Stomach smooth muscle (tissue), 2 donors: ENCODE data around the gene YWHAB.

Source experiments
- H3K27ac ChIP-seq: one replicate; pipeline ENCODE4 v1.7.0; 2013; ENCODE audit warnings: mild to moderate bottlenecking, low read length, inconsistent platforms
- H3K27me3 ChIP-seq, 2 donors: one replicate each; pipeline ENCODE4 v1.7.0; 2013; ENCODE audit warnings: low read length in 2 of 2; ENCODE audit not compliant: insufficient read depth in 2 of 2, control insufficient read depth in 1 of 2
- H3K36me3 ChIP-seq, 2 donors: one replicate each; pipeline ENCODE4 v1.7.0; 2013; ENCODE audit warnings: low read length in 2 of 2; ENCODE audit not compliant: control insufficient read depth in 2 of 2, insufficient read depth in 2 of 2
- H3K4me1 ChIP-seq: one replicate; pipeline ENCODE4 v1.7.0; 2013; ENCODE audit warnings: low read length; ENCODE audit not compliant: control insufficient read depth, insufficient read depth
- H3K4me3 ChIP-seq, 2 donors: one replicate each; pipeline ENCODE4 v1.7.0; 2013; ENCODE audit warnings: low read length in 2 of 2
- H3K9ac ChIP-seq, 2 donors: one replicate each; pipeline ENCODE4 v1.7.0; 2013; ENCODE audit warnings: low read length in 2 of 2, mild to moderate bottlenecking in 1 of 2
- H3K9me3 ChIP-seq, 2 donors: one replicate each; pipeline ENCODE4 v1.7.0; 2013; ENCODE audit warnings: low read length in 2 of 2; ENCODE audit not compliant: control insufficient read depth in 2 of 2
- donor health status: healthy.
- donor health status: Pancreatic carcinoma.

The YWHAB gene

GRCh38 chr20:44894959-44895358 lies 9.5 kb downstream of the YWHAB start:
- Histone ChIP-seq H3K27me3 (no peaks in the 10 kb centered on the region), H3K9ac (no peak overlapping the region), H3K27ac (no peak overlapping the region), H3K9me3 (no peaks in the 10 kb centered on the region), H3K4me3 (no peak overlapping the region), H3K4me1 (peaks cover 5% of the 10 kb centered on the region), H3K36me3 (no peaks in the 10 kb centered on the region)

GRCh38 chr20:44896583-44896982 lies 11.1 kb downstream of the YWHAB start:
- H3K27ac ChIP-seq = no peak overlapping the region
- H3K9ac ChIP-seq = no peak overlapping the region
- H3K27me3 ChIP-seq = no peaks in the 10 kb centered on the region
- no peaks in the 10 kb centered on the region for H3K9me3 ChIP-seq
- H3K4me3 ChIP-seq = no peak overlapping the region
- peaks cover 0 to 2% of the 10 kb centered on the region in 2 donors for H3K36me3 ChIP-seq
- peaks cover 2% of the 10 kb centered on the region for H3K4me1 ChIP-seq

GRCh38 chr20:44897133-44897532 lies 11.6 kb downstream of the YWHAB start:
- Histone ChIP-seq H3K4me1 (peaks cover 2% of the 10 kb centered on the region), H3K36me3 (peaks cover 3 to 7% of the 10 kb centered on the region in 2 donors), H3K27me3 (no peaks in the 10 kb centered on the region), H3K4me3 (no peak overlapping the region), H3K9me3 (no peaks in the 10 kb centered on the region), H3K27ac (no peak overlapping the region), H3K9ac (no peak overlapping the region)

GRCh38 chr20:44900231-44900854 lies 14.8 kb downstream of the YWHAB start:
- Histone ChIP-seq H3K27me3 (no peaks in the 10 kb centered on the region), H3K4me1 (no peaks in the 10 kb centered on the region), H3K4me3 (no peak overlapping the region), H3K27ac (no peak overlapping the region), H3K9ac (no peak overlapping the region), H3K36me3 (peaks cover 24 to 25% of the 10 kb centered on the region in 2 donors), H3K9me3 (no peaks in the 10 kb centered on the region)

- H3K9me3 ChIP-seq = no peaks in the 10 kb centered on the region
- H3K27ac ChIP-seq = no peak overlapping the region
- H3K4me1 ChIP-seq = no peaks in the 10 kb centered on the region
- no peak overlapping the region for H3K9ac ChIP-seq
- no peak overlapping the region for H3K4me3 ChIP-seq
- H3K36me3 ChIP-seq = peaks cover 35 to 37% of the 10 kb centered on the region in 2 donors
- H3K27me3 ChIP-seq = no peaks in the 10 kb centered on the region
Measured at GRCh38 chr20:44901974-44902373, 16.5 kb downstream of the YWHAB start.

- Histone ChIP-seq H3K4me1 (peaks cover 1% of the 10 kb centered on the region), H3K27me3 (no peaks in the 10 kb centered on the region), H3K36me3 (peaks cover 39 to 43% of the 10 kb centered on the region in 2 donors), H3K4me3 (no peak overlapping the region), H3K9me3 (no peaks in the 10 kb centered on the region), H3K27ac (no peak overlapping the region), H3K9ac (no peak overlapping the region)
Measured at GRCh38 chr20:44904377-44904776, 18.9 kb downstream of the YWHAB start.

- Histone ChIP-seq H3K4me3 (peak overlapping the region; percentile 38 to 77), H3K27me3 (no peaks in the 10 kb centered on the region), H3K27ac (no peak overlapping the region), H3K4me1 (peaks cover 12% of the 10 kb centered on the region), H3K9me3 (no peaks in the 10 kb centered on the region), H3K9ac (no peak overlapping the region), H3K36me3 (peaks cover 25 to 29% of the 10 kb centered on the region in 2 donors)
Measured at GRCh38 chr20:44908987-44909871, 23.7 kb downstream of the YWHAB start.

- Histone ChIP-seq H3K27me3 (no peaks in the 10 kb centered on the region), H3K9me3 (no peaks in the 10 kb centered on the region), H3K4me1 (peaks cover 12% of the 10 kb centered on the region), H3K4me3 (peak within 1 kb of the TSS; percentile 58 to 77), H3K27ac (no peak within 1 kb of the TSS), H3K9ac (peak within 1 kb of the TSS; percentile 42), H3K36me3 (peaks cover 16 to 22% of the 10 kb centered on the region in 2 donors)
Measured at GRCh38 chr20:44909872-44910689, 24.6 kb downstream of the YWHAB start, which contains the start of gene PABPC1L. Gene PABPC1L (plus strand): TSS chr20:44910060. CDS start chr20:44910144, 84 bp downstream.

GRCh38 chr20:44910690-44911262 lies 25.3 kb downstream of the YWHAB start:
- H3K9me3 ChIP-seq = no peaks in the 10 kb centered on the region
- H3K27ac ChIP-seq = no peak overlapping the region
- H3K4me3 ChIP-seq = peak overlapping the region; percentile 58 to 77
- H3K36me3 ChIP-seq = peaks cover 13 to 18% of the 10 kb centered on the region in 2 donors
- peaks cover 12% of the 10 kb centered on the region for H3K4me1 ChIP-seq
- H3K27me3 ChIP-seq = no peaks in the 10 kb centered on the region
- peak overlapping the region; percentile 42 for H3K9ac ChIP-seq

GRCh38 chr20:44911264-44911921 lies 25.9 kb downstream of the YWHAB start:
- peaks cover 7 to 13% of the 10 kb centered on the region in 2 donors for H3K36me3 ChIP-seq
- H3K27me3 ChIP-seq = no peaks in the 10 kb centered on the region
- no peaks in the 10 kb centered on the region for H3K9me3 ChIP-seq
- no peak overlapping the region for H3K9ac ChIP-seq
- H3K27ac ChIP-seq = no peak overlapping the region
- peaks cover 12% of the 10 kb centered on the region for H3K4me1 ChIP-seq
- H3K4me3 ChIP-seq = no peak overlapping the region
